K562 (cell line): ENCODE results near the gene PTH1R. TPM values are rescaled to one million over a fixed set of nuclear protein-coding genes. Genes with fewer than 3 reads are reported as not detected.

ENCODE experiments used
- ATAC-seq: fragments of 200-7000 bp; cut with Tn5 transposase; 3 replicates; pipeline ENCODE4 v1.9.1; 2020; ENCODE audit warnings: moderate library complexity
- BruUV-seq: library from RNA; stranded (reverse); fragments of 400-500 nt; replicated peaks from 2 replicates; lab custom pipeline; 2021; lab: Mats Ljungman, UMichigan
- CTCF ChIA-PET: fragments of 300-600 bp; formaldehyde crosslinking; extraction: SDS; loops from one replicate; lab custom pipeline; 2021; ENCODE audit warnings: low intra/inter-chr PET ratio; lab: Yijun Ruan, JAX
- POLR2A ChIA-PET: fragments of 300-600, 350-650 bp; sonication (Branson Sonifier 250); formaldehyde crosslinking; extraction: SDS; loops from one replicate; lab custom pipeline; 2021; ENCODE audit warnings: antibody characterized with exemption, inconsistent platforms; lab: Yijun Ruan, JAX
- DNase-seq, 4 experiments: peaks; one replicate each; pipeline versions ENCODE4 v3.0.0 to v3.0.0-alpha.2; 2011 to 2018; ENCODE audit warnings: low spot score in 3 of 4, mixed read lengths in 3 of 4; ENCODE audit errors: extremely low read depth in 1 of 4
- FAIRE-seq: peaks from 2 replicates; lab custom pipeline; 2011; peaks lifted over from hg19 to GRCh38; lab: Jason Lieb, UNC
- H2AFZ ChIP-seq: 2 replicates; pipeline ENCODE4 v1.6.0; 2011; ENCODE audit warnings: low read depth, low read length, control low read depth, inconsistent platforms
- H3K27ac ChIP-seq: fragments of 200-600 bp; 3 replicates; pipeline ENCODE4 v1.8.0; 2011; ENCODE audit warnings: low read depth, mild to moderate bottlenecking, control low read depth, inconsistent platforms, low read length, moderate library complexity, mixed read lengths; ENCODE audit errors: extremely low read depth
- H3K27me3 ChIP-seq, 2 experiments: fragments of 300-600 bp in 1 of 2; 2 replicates in 1 of 2; 3 replicates in 1 of 2; pipeline versions ENCODE4 v1.6.0 to v1.8.0; 2011; ENCODE audit warnings: inconsistent platforms in 2 of 2, low read length in 2 of 2, mild to moderate bottlenecking in 1 of 2, mixed read lengths in 1 of 2, moderate library complexity in 1 of 2; ENCODE audit not compliant: control insufficient read depth in 2 of 2, insufficient read depth in 2 of 2
- H3K36me3 ChIP-seq: fragments of 300-600 bp; 3 replicates; pipeline ENCODE4 v1.8.0; 2011; ENCODE audit warnings: mild to moderate bottlenecking, low read length, inconsistent platforms; ENCODE audit not compliant: control insufficient read depth, insufficient read depth
- H3K4me1 ChIP-seq, 2 experiments: fragments of 200-600 bp in 1 of 2; replicated peaks in 1 of 2; 2 replicates in 1 of 2; 3 replicates in 1 of 2; pipeline versions ENCODE4 v1.5.1 to v1.8.0; 2011; ENCODE audit warnings: inconsistent platforms in 2 of 2, low read length in 2 of 2, mild to moderate bottlenecking in 1 of 2, mixed read lengths in 1 of 2, moderate library complexity in 1 of 2; ENCODE audit not compliant: control insufficient read depth in 2 of 2, insufficient read depth in 2 of 2
- H3K4me2 ChIP-seq: 2 replicates; pipeline ENCODE4 v1.6.1; 2011; ENCODE audit warnings: low read length, control low read depth, inconsistent platforms, mixed read lengths; ENCODE audit not compliant: insufficient read depth
- H3K4me3 ChIP-seq: fragments of 200-600 bp; sonication (generic), shearing (Covaris generic); 2 replicates; pipeline ENCODE4 v1.5.1; 2016; ENCODE audit warnings: control low read depth, inconsistent platforms
- H3K79me2 ChIP-seq: fragments of 200-600 bp; 3 replicates; pipeline ENCODE4 v1.8.0; 2011; ENCODE audit warnings: low read length, inconsistent platforms; ENCODE audit not compliant: control insufficient read depth, insufficient read depth
- H3K9ac ChIP-seq, 2 experiments: 2 replicates each; pipeline versions ENCODE4 v1.6.0 to v1.6.1; 2011; ENCODE audit warnings: low read depth in 2 of 2, low read length in 2 of 2, control low read depth in 1 of 2, inconsistent platforms in 1 of 2, mild to moderate bottlenecking in 1 of 2, mixed read lengths in 1 of 2; ENCODE audit not compliant: insufficient read depth in 1 of 2
- H3K9me1 ChIP-seq: one replicate; pipeline ENCODE4 v1.6.0; 2011; ENCODE audit warnings: inconsistent platforms, mild to moderate bottlenecking, low read length, moderate library complexity; ENCODE audit not compliant: control insufficient read depth, insufficient read depth
- H3K9me3 ChIP-seq: replicated peaks from 2 replicates; pipeline ENCODE4 v1.5.1; 2011; ENCODE audit warnings: low read depth, low read length, inconsistent platforms; ENCODE audit not compliant: control insufficient read depth, insufficient read depth
- H4K20me1 ChIP-seq: replicated peaks from 2 replicates; pipeline ENCODE4 v1.6.1; 2011; ENCODE audit warnings: low read length, inconsistent platforms, mixed read lengths; ENCODE audit not compliant: control insufficient read depth, insufficient read depth
- CREBBP ChIP-seq: IDR thresholded peaks from one replicate; pipeline ENCODE4 v1.6.1; 2012; ENCODE audit warnings: low read depth, mild to moderate bottlenecking, control low read depth, inconsistent platforms, low read length
- EP400 ChIP-seq: fragments of 450-650 bp; IDR thresholded peaks from 2 replicates; pipeline ENCODE4 v1.6.1; 2017; ENCODE audit warnings: antibody characterized with exemption, mild to moderate bottlenecking, moderate library complexity
- IRF2 ChIP-seq: sonication (generic); formaldehyde crosslinking; IDR thresholded peaks from 2 replicates; pipeline ENCODE4 v1.8.1; 2022; ENCODE audit warnings: mild to moderate bottlenecking, missing genetic modification reagents
- JUND ChIP-seq, 2 experiments: IDR thresholded peaks; 2 replicates in 1 of 2; 3 replicates in 1 of 2; pipeline ENCODE4 v1.6.1; 2011; ENCODE audit warnings: borderline replicate concordance in 2 of 2, low read depth in 2 of 2, low read length in 2 of 2, improper control_type of control experiment in 1 of 2, missing biosample characterization in 1 of 2, missing genetic modification characterization in 1 of 2, missing genetic modification reagents in 1 of 2
- NR3C1 ChIP-seq: sonication (generic); formaldehyde crosslinking; IDR thresholded peaks from 2 replicates; pipeline ENCODE4 v1.8.1; 2022; ENCODE audit warnings: missing genetic modification reagents
- PATZ1 ChIP-seq: fragments of 250-450 bp; sonication (Bioruptor Pico); IDR thresholded peaks from 2 replicates; pipeline ENCODE4 v1.5.0; 2020; ENCODE audit warnings: mild to moderate bottlenecking, borderline replicate concordance
- PHF21A ChIP-seq: fragments of 450-650 bp; IDR thresholded peaks from 2 replicates; pipeline ENCODE4 v1.6.1; 2017; ENCODE audit warnings: low read depth, borderline replicate concordance
- POLR2A ChIP-seq: fragments of 450-650 bp; conservative IDR thresholded peaks from 2 replicates; pipeline ENCODE4 v1.6.1; 2016
- SMARCA4 ChIP-seq: fragments of 450-650 bp; IDR thresholded peaks from 2 replicates; pipeline ENCODE4 v1.6.1; 2016
- ZNF57 ChIP-seq: fragments of 450-650 bp; formaldehyde crosslinking; IDR thresholded peaks from 2 replicates; pipeline ENCODE4 v1.4.0; 2020; ENCODE audit warnings: mild to moderate bottlenecking, moderate library complexity
- ZNF655 ChIP-seq: fragments of 250-450 bp; sonication (Bioruptor Pico); IDR thresholded peaks from 2 replicates; pipeline ENCODE4 v1.5.0; 2021
- whole genome bisulfite sequencing: fragments of 100-300 bp; shearing (Covaris generic); methylation state at CpG from one replicate; pipeline ENCODE4 v1.1.6; 2016; ENCODE audit warnings: low coverage, mixed read lengths; ENCODE audit not compliant: insufficient coverage; ENCODE audit errors: missing lambda C conversion rate; 5-methylcytosine and 5-hydroxymethylcytosine counted together
- in situ Hi-C: fragments of 300-500 bp; cut with MboI; formaldehyde crosslinking; loops from 4 replicates; pipeline ENCODE4 v1.15.0; 2018; ENCODE audit warnings: inconsistent platforms, mixed read lengths
- intact Hi-C: fragments of 100-400 bp; cut with micrococcal nuclease; formaldehyde crosslinking; loops from 2 replicates; pipeline ENCODE4 v1.14.2; 2022
- polyA plus RNA-seq, 8 experiments: library from polyadenylated mRNA; depleted of rRNA in 4 of 8; stranded (reverse) in 5 of 8; unstranded in 3 of 8; fragments of >200 nt; fragmentation: Nextera tagmentation in 2 of 8; fragmentation: Illumina TruSeq in 1 of 8; extraction: Ambion mirVana in 2 of 8; extraction: Trizol in 1 of 8; gene quantifications; 2 replicates each; pipeline versions ENCODE4 v1.2.1 to v1.2.3, GENCODE V29; 2011 to 2014; ENCODE audit warnings: inconsistent platforms in 1 of 8, missing spikeins in 1 of 8
- total RNA-seq, 7 experiments: library from RNA; depleted of rRNA in 6 of 7; stranded (reverse); fragments of >200 nt in 6 of 7; fragmentation: Illumina TruSeq in 2 of 7; extraction: Trizol in 2 of 7; gene quantifications; 2 replicates each; pipeline versions ENCODE4 v1.2.1 to v1.2.3, GENCODE V29; 2011 to 2021; ENCODE audit warnings: low replicate concordance in 1 of 7

PTH1R gene
- total and polyA plus RNA-seq, 9 of the 15 experiments (the other 6 are each of a cell fraction or from before 2014, with no cell fraction given): not detected

- in situ Hi-C loops (no loop called here), intact Hi-C loops (no loop called here)
- no peak overlapping the region for H3K9ac ChIP-seq
- no peaks in the 10 kb centered on the region for H3K9me3 ChIP-seq
- no peak overlapping the region for H2AFZ ChIP-seq
- no peaks in the 10 kb centered on the region for H3K79me2 ChIP-seq
- ATAC-seq: no peak
- 7% methylated on average over 7 of the region's 7 CpGs for WGBS
- no peak overlapping the region for H3K4me2 ChIP-seq
- no peak for DNase-seq
- H3K27me3 ChIP-seq: peaks cover 44 to 84% of the 10 kb centered on the region in 2 experiments
- H4K20me1 ChIP-seq: peaks cover 28% of the 10 kb centered on the region
- peak; percentile 60 for FAIRE-seq
- H3K36me3 ChIP-seq: no peaks in the 10 kb centered on the region
- no peak overlapping the region for H3K4me3 ChIP-seq
- POLR2A ChIA-PET: interaction anchor here (1.7 to 2.0 kb wide), 2 partner anchors 10 to 99 kb away, joined by 5 to 7 read pairs; partner anchors contain the start of gene PTH1R
- H3K4me1 ChIP-seq: peaks cover 0 to 27% of the 10 kb centered on the region in 2 experiments; a peak in 4 of 5 replicates
- TF ChIP-seq ZNF655 (CRISPR knock-in tag): no peak
- TF ChIP-seq JUND (IDR thresholded peaks at IDR 0.05; ENCODE audit: borderline replicate concordance, low read depth, low read length): no peak
- no peak for TF ChIP-seq JUND (tag; IDR thresholded peaks at IDR 0.05; ENCODE audit: borderline replicate concordance, low read depth, low read length)
- no peak for TF ChIP-seq CREBBP
- no peak for TF ChIP-seq POLR2A
- no peak for TF ChIP-seq IRF2 (CRISPR knock-in tag)
- TF ChIP-seq PHF21A: no peak
- no peak for TF ChIP-seq EP400
- no peak for TF ChIP-seq NR3C1 (CRISPR knock-in tag)
- TF ChIP-seq PATZ1 (CRISPR knock-in tag): no peak
- no peak for TF ChIP-seq ZNF57 (CRISPR knock-in tag)
- TF ChIP-seq SMARCA4: no peak
- no peaks in the 10 kb centered on the region for H3K9me1 ChIP-seq
- H3K27ac ChIP-seq: no peak overlapping the region
- CTCF ChIA-PET: no interaction called here
- no TSS peak for BruUV-seq
These were observed 10.5 kb downstream of the PTH1R start for GRCh38 chr3:46887980-46888494.
